ENCODE results near the gene WFIKKN1. TPM values are rescaled to one million over a fixed set of nuclear protein-coding genes. Genes with fewer than 3 reads are reported as not detected.

WFIKKN1 gene
- total RNA-seq, 1 donor from 2014 or later = not detected

- no peaks in the 10 kb centered on the region for H3K36me3 ChIP-seq (ENCODE audit: control insufficient read depth, insufficient read depth, low read length)
- TF ChIP-seq, protein P1, sequence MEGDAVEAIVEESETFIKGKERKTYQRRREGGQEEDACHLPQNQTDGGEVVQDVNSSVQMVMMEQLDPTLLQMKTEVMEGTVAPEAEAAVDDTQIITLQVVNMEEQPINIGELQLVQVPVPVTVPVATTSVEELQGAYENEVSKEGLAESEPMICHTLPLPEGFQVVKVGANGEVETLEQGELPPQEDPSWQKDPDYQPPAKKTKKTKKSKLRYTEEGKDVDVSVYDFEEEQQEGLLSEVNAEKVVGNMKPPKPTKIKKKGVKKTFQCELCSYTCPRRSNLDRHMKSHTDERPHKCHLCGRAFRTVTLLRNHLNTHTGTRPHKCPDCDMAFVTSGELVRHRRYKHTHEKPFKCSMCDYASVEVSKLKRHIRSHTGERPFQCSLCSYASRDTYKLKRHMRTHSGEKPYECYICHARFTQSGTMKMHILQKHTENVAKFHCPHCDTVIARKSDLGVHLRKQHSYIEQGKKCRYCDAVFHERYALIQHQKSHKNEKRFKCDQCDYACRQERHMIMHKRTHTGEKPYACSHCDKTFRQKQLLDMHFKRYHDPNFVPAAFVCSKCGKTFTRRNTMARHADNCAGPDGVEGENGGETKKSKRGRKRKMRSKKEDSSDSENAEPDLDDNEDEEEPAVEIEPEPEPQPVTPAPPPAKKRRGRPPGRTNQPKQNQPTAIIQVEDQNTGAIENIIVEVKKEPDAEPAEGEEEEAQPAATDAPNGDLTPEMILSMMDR (IDR thresholded peaks at IDR 0.05; ENCODE audit: insufficient read depth, low read length, severe bottlenecking) = no peak
- no peaks in the 10 kb centered on the region for H3K27me3 ChIP-seq (ENCODE audit: control insufficient read depth, insufficient read depth, low read length)
- FAIRE-seq (no peak), DNase-seq (ENCODE audit: low read depth) (peak; percentile 42)
- no peak overlapping the region for H3K4me3 ChIP-seq (ENCODE audit: low read depth, low read length)
Measured at GRCh38 chr16:608019-608418, 22.8 kb upstream of the WFIKKN1 start.

GRCh38 chr16:609316-609715 is 21.5 kb upstream of the WFIKKN1 start:
- DNase-seq (ENCODE audit: low read depth) = no peak
- TF ChIP-seq, protein P1 (IDR thresholded peaks at IDR 0.05; ENCODE audit: insufficient read depth, low read length, severe bottlenecking) = no peak

DNA sequence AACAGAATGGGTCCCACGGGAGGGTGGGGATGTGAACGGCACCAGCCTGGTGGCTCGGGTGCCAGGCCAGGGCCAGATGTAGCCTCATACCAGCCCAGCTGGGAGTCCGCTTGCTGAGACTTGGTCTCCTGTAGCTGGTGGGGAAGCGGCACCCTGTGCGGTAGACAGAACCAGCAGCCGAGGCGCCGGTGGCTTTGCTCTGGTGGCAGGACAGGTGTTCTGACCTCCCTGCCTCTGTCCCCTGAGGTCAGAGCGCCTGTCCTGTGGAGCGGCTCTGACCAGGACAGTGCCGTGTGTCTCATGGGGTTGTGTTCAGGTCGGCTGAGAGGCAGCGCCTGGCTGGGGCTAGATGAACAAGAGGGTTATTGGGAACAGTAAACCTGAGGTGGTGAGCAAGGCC is 20.8 kb upstream of the WFIKKN1 start:
- no peak for DNase-seq (ENCODE audit: low read depth)
- FAIRE-seq = no peak
- TF ChIP-seq, protein P1 (IDR thresholded peaks at IDR 0.05; ENCODE audit: insufficient read depth, low read length, severe bottlenecking) = no peak
- peaks cover 2% of the 10 kb centered on the region for H3K36me3 ChIP-seq (ENCODE audit: control insufficient read depth, insufficient read depth, low read length)
- no peaks in the 10 kb centered on the region for H3K27me3 ChIP-seq (ENCODE audit: control insufficient read depth, insufficient read depth, low read length)
- H3K4me3 ChIP-seq (ENCODE audit: low read depth, low read length) = no peak overlapping the region

More at GRCh38 chr16:609316-609715, 21.5 kb upstream of the WFIKKN1 start:
- Histone ChIP-seq H3K27me3 (ENCODE audit: control insufficient read depth, insufficient read depth, low read length) (no peaks in the 10 kb centered on the region), H3K36me3 (ENCODE audit: control insufficient read depth, insufficient read depth, low read length) (peaks cover 2% of the 10 kb centered on the region), H3K4me3 (ENCODE audit: low read depth, low read length) (no peak overlapping the region)
- no peak for FAIRE-seq

- no peak overlapping the region for H3K4me3 ChIP-seq (ENCODE audit: low read depth, low read length)
- FAIRE-seq (no peak), DNase-seq (ENCODE audit: low read depth) (peak; percentile 78)
- TF ChIP-seq, protein P1 (IDR thresholded peaks at IDR 0.05; ENCODE audit: insufficient read depth, low read length, severe bottlenecking) = peak; percentile 94
- no peaks in the 10 kb centered on the region for H3K27me3 ChIP-seq (ENCODE audit: control insufficient read depth, insufficient read depth, low read length)
- peaks cover 2% of the 10 kb centered on the region for H3K36me3 ChIP-seq (ENCODE audit: control insufficient read depth, insufficient read depth, low read length)
Measured at GRCh38 chr16:610513-611381, 20.0 kb upstream of the WFIKKN1 start.

DNA sequence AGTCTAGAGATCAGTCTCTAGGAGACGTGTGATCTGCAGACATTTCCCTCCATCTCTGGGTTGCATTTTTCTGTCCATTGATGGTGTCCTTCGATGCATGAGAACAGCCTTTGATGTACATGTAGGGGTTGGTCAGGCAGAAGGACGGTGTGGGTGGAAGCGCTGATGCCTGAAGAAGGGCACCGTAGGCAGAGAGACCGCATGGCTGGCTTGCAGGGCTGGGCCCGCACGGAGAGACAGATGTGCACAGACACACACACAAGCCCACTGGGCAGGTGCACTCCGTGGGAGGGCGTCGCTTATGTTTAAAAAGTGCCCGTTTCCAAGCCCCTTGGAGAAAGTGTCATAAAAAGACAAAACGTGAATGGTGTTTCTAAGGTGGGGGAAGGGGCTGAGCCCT is 15.7 kb upstream of the WFIKKN1 start:
- FAIRE-seq (no peak), DNase-seq (ENCODE audit: low read depth) (no peak)
- TF ChIP-seq, protein P1 (IDR thresholded peaks at IDR 0.05; ENCODE audit: insufficient read depth, low read length, severe bottlenecking) = no peak

More for the DNA sequence above, 15.7 kb upstream of the WFIKKN1 start:
- Histone ChIP-seq H3K36me3 (ENCODE audit: control insufficient read depth, insufficient read depth, low read length) (peaks cover 3% of the 10 kb centered on the region), H3K4me3 (ENCODE audit: low read depth, low read length) (no peak overlapping the region), H3K27me3 (ENCODE audit: control insufficient read depth, insufficient read depth, low read length) (peaks cover 2% of the 10 kb centered on the region)

Measured in bronchial epithelial cell (primary cell).